GM18867 (cell line): ENCODE results near the gene SPAG7.

ENCODE experiments used
- ATAC-seq: cut with Tn5 transposase; IDR thresholded peaks from one replicate; pipeline ENCODE4 v1.9.1; 2021; ENCODE audit warnings: mild to moderate bottlenecking, moderate library complexity; ENCODE audit not compliant: unreplicated experiment

Gene SPAG7, protein sequence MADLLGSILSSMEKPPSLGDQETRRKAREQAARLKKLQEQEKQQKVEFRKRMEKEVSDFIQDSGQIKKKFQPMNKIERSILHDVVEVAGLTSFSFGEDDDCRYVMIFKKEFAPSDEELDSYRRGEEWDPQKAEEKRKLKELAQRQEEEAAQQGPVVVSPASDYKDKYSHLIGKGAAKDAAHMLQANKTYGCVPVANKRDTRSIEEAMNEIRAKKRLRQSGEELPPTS

DNA sequence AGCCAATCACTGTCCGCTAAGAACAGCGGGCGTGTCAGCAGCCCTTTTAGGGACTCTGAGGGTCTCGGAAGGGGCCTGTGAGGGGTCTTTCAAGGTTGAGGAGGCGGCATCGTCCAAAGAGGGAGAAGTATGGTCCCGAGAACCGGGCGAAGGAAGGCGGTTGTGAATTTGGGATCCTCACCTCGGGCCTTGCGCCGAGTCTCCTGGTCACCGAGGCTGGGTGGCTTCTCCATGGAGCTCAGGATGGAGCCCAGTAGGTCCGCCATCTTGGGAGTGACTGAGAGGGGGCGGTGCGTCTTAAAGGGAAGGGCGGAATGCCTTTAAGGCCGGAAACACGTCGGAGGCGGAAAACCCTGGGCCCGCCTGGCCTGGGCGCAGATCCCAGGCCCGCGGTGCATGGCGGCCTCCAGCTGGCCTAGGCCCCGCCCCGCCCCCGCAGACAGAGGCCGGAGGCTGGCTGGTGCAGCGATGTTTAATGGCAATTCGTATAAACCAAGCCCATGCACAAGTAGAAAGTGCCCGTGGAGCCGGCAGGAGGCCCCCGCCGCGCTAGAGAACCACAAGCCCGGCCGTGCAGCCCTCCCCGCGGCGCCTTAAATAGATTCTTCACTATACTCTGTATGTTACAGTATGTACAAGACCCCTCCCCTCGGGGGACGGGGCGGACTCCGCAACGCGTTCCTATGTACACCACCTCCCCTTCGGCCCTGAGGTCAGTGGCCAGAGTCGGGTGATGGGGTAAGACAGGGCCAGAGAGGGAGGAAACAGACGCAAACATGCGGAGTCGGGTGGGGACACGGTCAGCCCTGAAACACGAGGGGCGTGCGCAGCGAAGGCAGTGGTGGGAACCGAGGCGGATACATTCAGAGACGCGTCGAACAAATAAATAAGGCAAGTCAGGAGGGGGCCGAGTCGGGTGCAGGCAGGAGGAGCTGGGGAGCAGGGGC lies at the start of gene SPAG7:
Gene SPAG7 (minus strand): TSS at position 279 of the 947 bp plus-strand sequence. CDS start 13 bp downstream, at position 266.
- peak; percentile 52 for ATAC-seq

DNA sequence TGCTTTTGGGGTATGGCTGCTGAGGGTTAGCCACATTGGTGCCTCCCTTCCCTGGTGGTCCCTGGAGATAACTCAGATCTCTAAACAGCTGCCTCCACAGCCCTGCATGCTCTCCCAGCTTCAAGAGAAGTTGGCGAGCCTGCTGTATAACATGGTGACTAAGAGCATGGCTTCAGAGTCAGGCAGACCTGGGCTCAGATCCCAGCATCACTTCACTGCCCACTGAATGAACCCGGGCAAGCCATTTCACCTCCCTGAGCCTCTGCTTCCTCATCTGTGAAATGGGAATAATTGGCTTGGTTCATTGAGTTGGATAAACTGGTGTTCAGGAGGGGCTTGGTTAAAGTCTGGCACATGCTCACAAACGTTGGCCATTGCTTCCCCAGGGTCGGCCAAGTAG lies 46.7 kb upstream of the SPAG7 start:
- ATAC-seq: no peak

- ATAC-seq: no peak
Measured at GRCh38 chr17:5011928-5012327, 44.3 kb upstream of the SPAG7 start.

- no peak for ATAC-seq
Measured at GRCh38 chr17:5003214-5003867, 35.7 kb upstream of the SPAG7 start.

- no peak for ATAC-seq
Measured at GRCh38 chr17:5002121-5002788, 34.6 kb upstream of the SPAG7 start.

- no peak for ATAC-seq
Measured at GRCh38 chr17:5000237-5000639, 32.6 kb upstream of the SPAG7 start.

DNA sequence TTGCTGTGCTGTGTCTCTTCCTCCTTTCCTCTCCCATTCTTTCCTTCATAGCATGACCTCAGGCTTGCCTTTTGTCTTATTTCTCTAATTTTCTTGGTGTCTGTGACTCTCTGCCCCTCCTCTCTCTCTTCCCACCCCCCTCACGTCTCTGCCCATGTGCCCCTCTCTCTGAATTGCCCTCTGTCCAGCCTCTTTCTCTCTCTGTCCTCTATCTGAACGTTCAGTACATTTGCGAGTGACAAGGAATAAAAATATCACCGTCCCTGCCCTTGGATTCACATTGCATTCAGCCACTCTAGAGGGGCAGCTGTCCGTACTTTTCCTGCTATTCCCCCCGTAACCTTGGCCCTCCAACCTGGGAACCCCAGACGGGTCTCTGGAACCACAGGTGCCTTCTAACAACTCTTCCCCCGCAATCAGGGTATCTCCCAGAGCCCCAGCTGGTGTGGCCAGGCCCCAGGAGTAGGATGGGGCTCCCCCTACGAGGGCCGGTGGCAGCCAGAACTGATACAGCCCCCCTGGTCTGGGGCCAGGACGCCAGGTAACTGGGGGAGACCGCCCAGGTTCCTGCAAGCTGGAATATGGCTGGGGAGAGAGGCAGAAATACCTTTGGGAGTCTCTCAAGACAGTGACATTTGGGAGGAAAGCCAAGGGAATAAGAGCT lies 31.9 kb upstream of the SPAG7 start:
- ATAC-seq: no peak

- no peak for ATAC-seq
Measured at GRCh38 chr17:4998732-4999429, 31.3 kb upstream of the SPAG7 start.

DNA sequence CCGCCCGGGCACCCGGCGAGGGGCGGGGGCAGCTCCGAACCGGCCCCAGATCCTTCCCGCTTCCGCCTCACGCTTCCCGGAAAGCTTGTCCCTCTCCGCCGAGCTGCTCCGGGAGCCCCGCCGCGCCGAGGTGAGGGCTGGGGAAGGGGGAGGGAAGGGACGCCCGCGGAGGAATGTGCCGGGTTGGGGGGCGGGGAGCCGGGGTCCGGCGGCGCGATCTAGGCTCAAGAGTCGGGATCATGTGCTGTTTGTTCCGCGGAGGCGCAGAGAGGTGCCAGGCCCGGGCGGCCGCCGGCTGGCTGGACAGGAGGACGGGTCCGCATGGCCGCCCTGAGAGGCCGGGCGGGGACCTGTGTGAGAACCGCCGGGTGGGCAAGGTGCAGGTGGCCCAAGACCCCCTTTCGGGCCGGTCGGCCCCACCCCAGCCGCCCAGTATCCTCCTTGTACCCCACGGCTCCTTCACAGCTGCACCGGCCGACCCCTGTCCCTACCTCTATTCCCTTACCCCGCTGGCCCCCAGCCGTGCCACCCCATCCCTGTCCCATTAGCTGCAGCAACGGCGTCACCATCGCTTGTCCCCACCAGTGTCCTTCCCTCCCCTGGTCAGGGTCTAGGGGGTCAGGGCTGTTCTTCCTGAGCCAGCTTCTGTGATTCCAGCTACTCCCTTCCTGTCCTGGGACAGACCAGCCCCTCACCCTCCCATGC lies 30.6 kb upstream of the SPAG7 start:
- ATAC-seq: peak; percentile 12

GRCh38 chr17:4997302-4998026 lies 29.8 kb upstream of the SPAG7 start, which contains the start of the genes INCA1 and KIF1C:
Gene INCA1, minus strand, starts transcription at chr17:4997522. Its CDS starts 3,085 bp downstream, at chr17:4994437.
Gene KIF1C, plus strand, starts transcription at chr17:4997950. Its CDS starts 2,297 bp downstream, at chr17:5000247.
- ATAC-seq: peak; percentile 82

- no peak for ATAC-seq
Measured at GRCh38 chr17:4994081-4994595, 26.5 kb upstream of the SPAG7 start.

GRCh38 chr17:4987767-4988567 lies 20.4 kb upstream of the SPAG7 start:
- no peak for ATAC-seq

DNA sequence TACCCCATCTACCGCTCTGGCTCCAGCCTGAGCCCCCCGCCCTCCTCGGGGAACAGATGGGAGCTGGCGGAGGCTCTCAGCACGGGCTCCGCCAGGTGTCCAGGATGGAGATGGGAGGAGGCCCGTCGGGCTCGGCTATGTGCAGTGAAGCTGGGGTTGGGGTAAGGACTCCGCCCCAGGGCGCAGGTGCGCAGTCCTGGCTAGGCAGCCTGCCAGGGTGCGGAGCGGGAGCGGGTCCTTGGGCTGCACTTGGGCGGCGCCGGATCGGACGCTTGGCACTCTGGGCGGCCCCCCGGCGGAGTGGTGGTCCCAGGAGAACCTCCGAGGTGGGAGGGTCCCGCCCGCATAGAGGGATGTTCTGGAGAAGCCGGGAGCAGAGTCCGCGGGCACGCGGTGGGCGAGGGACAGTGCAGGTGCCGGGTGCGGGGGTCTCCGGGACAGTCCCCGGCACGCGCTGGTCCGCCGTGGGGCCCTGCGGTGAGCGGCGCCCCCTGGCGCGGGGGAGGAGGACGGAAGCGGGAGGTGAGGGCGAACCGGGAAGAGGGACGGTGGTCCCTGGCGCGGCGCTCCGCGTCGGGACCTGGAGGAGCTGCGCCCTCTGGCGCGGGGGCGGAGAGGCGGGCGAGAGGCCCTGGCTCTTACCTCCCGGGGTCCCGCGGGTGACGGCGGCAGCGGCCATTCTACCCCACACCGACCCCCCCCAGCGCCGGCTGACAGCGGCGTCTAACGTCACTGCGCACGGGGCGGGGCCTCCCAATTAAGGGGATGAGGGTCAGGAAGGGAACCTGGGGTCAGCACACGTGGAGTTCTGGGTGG lies 19.5 kb upstream of the SPAG7 start, which contains the start of gene CAMTA2:
Gene CAMTA2 (minus strand): TSS at position 725 of the 816 bp plus-strand sequence. CDS start 1,453 bp downstream, outside the sequence.
- ATAC-seq: peak; percentile 79

DNA sequence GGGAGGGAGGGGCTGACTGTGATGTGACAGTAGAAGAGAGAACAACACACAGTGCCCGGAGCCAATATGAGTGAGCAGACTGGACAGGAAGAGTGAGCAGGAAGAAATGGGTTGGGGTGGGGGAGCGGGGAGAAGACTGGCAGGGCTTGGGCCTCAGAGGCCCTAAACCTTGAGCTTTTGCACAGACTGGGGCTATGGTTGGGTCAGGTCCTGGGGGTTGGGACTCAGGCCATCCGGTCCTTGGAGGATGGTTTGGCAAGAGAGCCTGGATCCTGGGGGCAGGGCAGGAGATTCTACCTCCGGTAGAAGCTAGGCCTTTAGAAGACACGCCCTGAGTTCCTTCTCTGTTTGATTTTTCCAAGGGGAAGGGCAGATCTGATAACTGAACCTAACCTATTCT lies 18.8 kb upstream of the SPAG7 start:
- ATAC-seq: no peak

GRCh38 chr17:4982305-4982704 lies 14.7 kb upstream of the SPAG7 start:
- ATAC-seq: no peak

GRCh38 chr17:4980644-4981216 lies 13.1 kb upstream of the SPAG7 start:
- no peak for ATAC-seq
